Kidney (tissue), 14 donors: ENCODE data around the gene ZNF565. TPM values are rescaled to one million over a fixed set of nuclear protein-coding genes. Genes with fewer than 3 reads are reported as not detected.

Experiments used
- DNase-seq, 5 donors: peaks; one replicate each; pipeline ENCODE4 v3.0.0-alpha.2; 2013 to 2020
- FAIRE-seq: peaks from 2 replicates; lab custom pipeline; 2012; peaks lifted over from hg19 to GRCh38; lab: Jason Lieb, UNC
- H3K27ac ChIP-seq, 2 donors: one replicate each; pipeline ENCODE4 v1.7.0; 2013; ENCODE audit warnings: low read depth in 2 of 2, low read length in 2 of 2, inconsistent platforms in 1 of 2
- H3K27me3 ChIP-seq: one replicate; pipeline ENCODE4 v1.7.1; 2013; ENCODE audit warnings: low read length, inconsistent platforms; ENCODE audit not compliant: control insufficient read depth, insufficient read depth
- H3K36me3 ChIP-seq, 3 donors: one replicate each; pipeline versions ENCODE4 v1.7.0 to v1.7.1; 2013; ENCODE audit warnings: low read length in 3 of 3, control low read depth in 1 of 3, inconsistent platforms in 1 of 3; ENCODE audit not compliant: insufficient read depth in 3 of 3, control insufficient read depth in 2 of 3
- H3K4me1 ChIP-seq, 3 donors: one replicate each; pipeline versions ENCODE4 v1.7.0 to v1.7.1; 2013; ENCODE audit warnings: low read length in 3 of 3, inconsistent platforms in 1 of 3, low read depth in 1 of 3; ENCODE audit not compliant: control insufficient read depth in 2 of 3, insufficient read depth in 2 of 3
- H3K4me3 ChIP-seq, 3 donors: one replicate each; pipeline versions ENCODE4 v1.7.0 to v1.8.1; 2013; ENCODE audit warnings: low read length in 3 of 3, control low read depth in 1 of 3, inconsistent platforms in 1 of 3
- H3K9ac ChIP-seq, 3 donors: one replicate each; pipeline versions ENCODE4 v1.7.0 to v1.7.1; 2013; ENCODE audit warnings: low read length in 3 of 3, control low read depth in 1 of 3, inconsistent platforms in 1 of 3
- H3K9me3 ChIP-seq, 3 donors: one replicate each; pipeline versions ENCODE4 v1.7.0 to v1.7.1; 2013; ENCODE audit warnings: low read length in 3 of 3, control low read depth in 1 of 3, inconsistent platforms in 1 of 3; ENCODE audit not compliant: control insufficient read depth in 2 of 3, insufficient read depth in 1 of 3
- CTCF ChIP-seq: IDR thresholded peaks from 3 replicates; pipeline ENCODE4 v1.5.1; 2012; ENCODE audit warnings: mild to moderate bottlenecking, moderate library complexity, borderline replicate concordance; ENCODE audit not compliant: insufficient read depth; ENCODE audit errors: extremely low read depth
- intact Hi-C: fragments of 100-400 bp; cut with DNase I; formaldehyde crosslinking; loops from one replicate; pipeline ENCODE4 v1.11.1; 2022
- polyA plus RNA-seq: library from polyadenylated mRNA; stranded (reverse); fragments of 350-450 nt; fragmentation: Illumina TruSeq; extraction: RNeasy Lipid Tissue Mini Kit (QIAGEN cat#74804); gene quantifications from one replicate; pipeline ENCODE4 v1.2.3, GENCODE V29; 2014; ENCODE audit warnings: low read depth, low replicate concordance; ENCODE audit not compliant: insufficient read depth
- total RNA-seq: library from RNA; stranded (reverse); fragmentation: NEBNext Ultra II Directional; extraction: Animal tissue kit (Norgen Biotek cat#: 25700); gene quantifications from one replicate; pipeline ENCODE4 v1.2.1, GENCODE V29; 2021
- donor health status: control.
- donor health status: control.
- donor health status: control.
- donor health status: control.
- donor health status: control.
- donor health status: DM: yes; HTN: yes; CAD: no.
- donor health status: Normal renal cell carcinoma (clear cell type).

ZNF565 gene
- total and polyA plus RNA-seq, 2 donors from 2014 or later: 1.5 to 4.6 TPM

GRCh38 chr19:36245210-36246005, 30.9 kb upstream of the ZNF565 start:
- Histone ChIP-seq H3K36me3 (no peaks in the 10 kb centered on the region), H3K4me3 (peak overlapping the region; percentile 62 to 74 (median 68)), H3K27ac (no peak overlapping the region), H3K9ac (peak overlapping the region in 2 of 3 donors; percentile 36 to 51), H3K9me3 (no peaks in the 10 kb centered on the region), H3K27me3 (peaks cover 2% of the 10 kb centered on the region), H3K4me1 (peaks cover 0 to 8% (median 4%) of the 10 kb centered on the region in 3 donors)
- intact Hi-C loops: no loop called here
- DNase-seq: peak; percentile 66 to 90 (median 84)
- no peak for FAIRE-seq
- TF ChIP-seq CTCF: no peak

DNA sequence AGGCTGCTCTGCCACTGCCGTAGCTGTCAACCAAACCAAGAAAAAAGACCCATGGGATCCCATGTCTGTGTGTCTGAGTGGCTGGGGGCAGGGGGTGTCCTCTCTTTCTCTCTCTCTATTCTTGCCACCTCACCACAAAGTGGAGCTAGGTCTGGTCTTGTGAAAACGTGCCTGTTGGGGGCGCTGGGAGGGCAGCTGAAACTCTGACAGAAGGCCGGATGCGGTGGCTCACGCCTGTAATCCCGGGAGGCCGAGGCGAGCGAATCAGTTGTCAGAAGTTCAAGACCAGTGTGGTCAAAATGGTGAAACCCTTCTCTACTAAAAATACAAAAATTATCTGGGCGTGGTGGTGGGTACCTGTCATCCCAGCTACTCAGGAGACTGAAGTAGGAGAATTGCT, 29.6 kb upstream of the ZNF565 start:
- Histone ChIP-seq H3K36me3 (no peaks in the 10 kb centered on the region), H3K4me3 (no peak overlapping the region), H3K27me3 (peaks cover 2% of the 10 kb centered on the region), H3K9me3 (no peaks in the 10 kb centered on the region), H3K9ac (no peak overlapping the region), H3K27ac (no peak overlapping the region), H3K4me1 (peaks cover 0 to 8% (median 4%) of the 10 kb centered on the region in 3 donors)
- no peak for TF ChIP-seq CTCF
- DNase-seq (no peak), FAIRE-seq (no peak)
- intact Hi-C loops: no loop called here

DNA sequence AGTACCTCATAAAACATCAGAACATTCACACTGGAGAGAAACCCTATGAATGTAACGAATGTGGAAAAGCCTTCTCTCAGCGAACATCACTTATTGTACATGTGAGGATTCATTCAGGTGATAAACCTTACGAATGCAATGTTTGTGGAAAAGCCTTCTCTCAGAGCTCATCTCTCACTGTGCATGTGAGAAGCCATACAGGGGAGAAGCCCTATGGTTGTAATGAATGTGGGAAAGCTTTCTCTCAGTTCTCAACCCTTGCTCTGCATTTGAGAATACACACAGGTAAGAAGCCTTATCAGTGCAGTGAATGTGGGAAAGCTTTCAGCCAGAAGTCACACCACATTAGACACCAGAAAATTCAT, 22.5 kb upstream of the ZNF565 start:
- no peaks in the 10 kb centered on the region for H3K27me3 ChIP-seq
- no peak for FAIRE-seq
- H3K4me3 ChIP-seq: no peak overlapping the region
- intact Hi-C loops: no loop called here
- no peak overlapping the region for H3K27ac ChIP-seq
- no peaks in the 10 kb centered on the region for H3K4me1 ChIP-seq
- TF ChIP-seq CTCF: no peak
- H3K9me3 ChIP-seq: peaks cover 0 to 7% (median 0%) of the 10 kb centered on the region in 3 donors
- peaks cover 18 to 42% (median 20%) of the 10 kb centered on the region in 3 donors for H3K36me3 ChIP-seq
- H3K9ac ChIP-seq: no peak overlapping the region
- no peak for DNase-seq
